Subcutaneous adipose tissue (tissue), 4 donors: Measurements from ENCODE around the gene ABCC3. TPM values are rescaled to one million over a fixed set of nuclear protein-coding genes. Genes with fewer than 3 reads are reported as not detected.

Experiments
- CTCF ChIP-seq: fragments of 450-650 bp; IDR thresholded peaks from one replicate; pipeline ENCODE4 v1.5.1; 2016; ENCODE audit warnings: low read depth, mild to moderate bottlenecking, control low read depth, antibody characterized with exemption, moderate library complexity
- total RNA-seq, 4 donors: library from RNA; depleted of rRNA; stranded (reverse); fragments of >200 nt; gene quantifications; one replicate each; pipeline ENCODE4 v1.1.0, GENCODE V29; 2016

The ABCC3 gene
- total RNA-seq, 4 donors from 2014 or later = 12.2 to 23.1 (median 15.5) TPM

GRCh38 chr17:50685334-50685665, 50.6 kb downstream of the ABCC3 start:
- no peak for TF ChIP-seq CTCF

GRCh38 chr17:50685691-50686493, 51.2 kb downstream of the ABCC3 start:
- TF ChIP-seq CTCF = no peak

- no peak for TF ChIP-seq CTCF
Measured at GRCh38 chr17:50686494-50687199, 52.0 kb downstream of the ABCC3 start.

- TF ChIP-seq CTCF = no peak
Measured at GRCh38 chr17:50687200-50688066, 52.8 kb downstream of the ABCC3 start.

- no peak for TF ChIP-seq CTCF
Measured at GRCh38 chr17:50688245-50688644, 53.6 kb downstream of the ABCC3 start.

GRCh38 chr17:50689251-50689650, 54.6 kb downstream of the ABCC3 start:
- TF ChIP-seq CTCF = no peak
